CD4-positive, alpha-beta T cell (primary cell): ENCODE measurements around the gene CLDN24. TPM values are rescaled to one million over a fixed set of nuclear protein-coding genes. Genes with fewer than 3 reads are reported as not detected.

Source experiments
- ATAC-seq: fragments of 200-7000 bp; cut with Tn5 transposase; one replicate; pipeline ENCODE4 v1.10.0; 2022; ENCODE audit warnings: mild to moderate bottlenecking; ENCODE audit not compliant: poor library complexity
- CTCF ChIA-PET: fragments of 350-600 bp; sonication (Branson Sonifier 250); formaldehyde crosslinking; loops from one replicate; lab custom pipeline; 2021; ENCODE audit warnings: antibody characterized with exemption, inconsistent platforms; lab: Charles Lee
- POLR2A ChIA-PET: fragments of 350-600 bp; sonication (Branson Sonifier 250); formaldehyde crosslinking; loops from one replicate; lab custom pipeline; 2021; ENCODE audit warnings: antibody characterized with exemption, inconsistent platforms; lab: Charles Lee
- DNase-seq, 14 experiments: peaks; one replicate each; pipeline ENCODE4 v3.0.0-alpha.2; 2013 to 2020; ENCODE audit warnings: mixed read lengths in 2 of 14
- H3K27ac ChIP-seq, 2 donors: one replicate each; pipeline versions ENCODE4 v1.5.1 to v1.7.0; 2013; ENCODE audit warnings: low read length in 2 of 2, low read depth in 1 of 2, mild to moderate bottlenecking in 1 of 2
- H3K27me3 ChIP-seq, 2 experiments: 1 replicate in 1 of 2; 2 replicates in 1 of 2; pipeline versions ENCODE4 v1.6.1 to v1.7.0; 2013; ENCODE audit warnings: low read length in 2 of 2, control low read depth in 1 of 2, mild to moderate bottlenecking in 1 of 2, moderate library complexity in 1 of 2; ENCODE audit not compliant: insufficient read depth in 2 of 2, control insufficient read depth in 1 of 2
- H3K36me3 ChIP-seq: one replicate; pipeline ENCODE4 v1.6.1; 2013; ENCODE audit warnings: low read length, control low read depth; ENCODE audit not compliant: insufficient read depth
- H3K4me1 ChIP-seq: one replicate; pipeline ENCODE4 v1.6.1; 2013; ENCODE audit warnings: low read length, control low read depth; ENCODE audit not compliant: insufficient read depth
- H3K4me3 ChIP-seq: one replicate; pipeline ENCODE4 v1.5.1; 2013; ENCODE audit warnings: mild to moderate bottlenecking, low read length, moderate library complexity
- H3K9me3 ChIP-seq, 2 experiments: 1 replicate in 1 of 2; 2 replicates in 1 of 2; pipeline versions ENCODE4 v1.6.1 to v1.7.0; 2013; ENCODE audit warnings: low read length in 2 of 2, mild to moderate bottlenecking in 2 of 2, control low read depth in 1 of 2, moderate library complexity in 1 of 2; ENCODE audit not compliant: control insufficient read depth in 1 of 2, insufficient read depth in 1 of 2
- H3K27ac Mint-ChIP-seq: one replicate; pipeline ENCODE4 v1.8.0; 2020; ENCODE audit warnings: mixed read lengths
- H3K27me3 Mint-ChIP-seq: one replicate; pipeline ENCODE4 v1.8.0; 2021; ENCODE audit warnings: mixed read lengths
- H3K36me3 Mint-ChIP-seq: one replicate; pipeline ENCODE4 v1.8.0; 2021; ENCODE audit warnings: low read depth, mixed read lengths
- H3K4me1 Mint-ChIP-seq: one replicate; pipeline ENCODE4 v1.8.0; 2021; ENCODE audit warnings: low read depth, mixed read lengths
- H3K4me3 Mint-ChIP-seq: one replicate; pipeline ENCODE4 v1.8.0; 2020; ENCODE audit warnings: mild to moderate bottlenecking, mixed read lengths
- H3K9me3 Mint-ChIP-seq: one replicate; pipeline ENCODE4 v1.8.0; 2020; ENCODE audit warnings: mixed read lengths
- CTCF ChIP-seq: fragments of 200-600 bp; IDR thresholded peaks from one replicate; pipeline ENCODE4 v1.8.0; 2022; ENCODE audit warnings: antibody characterized with exemption, mild to moderate bottlenecking
- intact Hi-C, 2 experiments: fragments of 100-400 bp; cut with DNase I in 1 of 2; cut with micrococcal nuclease in 1 of 2; formaldehyde crosslinking; loops; one replicate each; pipeline versions ENCODE4 v1.15.1 to v1.9.0; 2023 to 2025; cut with DNase I, micrococcal nuclease
- total RNA-seq, 174 experiments: library from RNA in 2 of 174; stranded (reverse) in 2 of 174; gene quantifications; one replicate each; pipeline ENCODE4 v1.2.3 and lab custom pipeline; 2021 to 2026

The CLDN24 gene
- total RNA-seq, 2 experiments from 2014 or later: not detected

DNA sequence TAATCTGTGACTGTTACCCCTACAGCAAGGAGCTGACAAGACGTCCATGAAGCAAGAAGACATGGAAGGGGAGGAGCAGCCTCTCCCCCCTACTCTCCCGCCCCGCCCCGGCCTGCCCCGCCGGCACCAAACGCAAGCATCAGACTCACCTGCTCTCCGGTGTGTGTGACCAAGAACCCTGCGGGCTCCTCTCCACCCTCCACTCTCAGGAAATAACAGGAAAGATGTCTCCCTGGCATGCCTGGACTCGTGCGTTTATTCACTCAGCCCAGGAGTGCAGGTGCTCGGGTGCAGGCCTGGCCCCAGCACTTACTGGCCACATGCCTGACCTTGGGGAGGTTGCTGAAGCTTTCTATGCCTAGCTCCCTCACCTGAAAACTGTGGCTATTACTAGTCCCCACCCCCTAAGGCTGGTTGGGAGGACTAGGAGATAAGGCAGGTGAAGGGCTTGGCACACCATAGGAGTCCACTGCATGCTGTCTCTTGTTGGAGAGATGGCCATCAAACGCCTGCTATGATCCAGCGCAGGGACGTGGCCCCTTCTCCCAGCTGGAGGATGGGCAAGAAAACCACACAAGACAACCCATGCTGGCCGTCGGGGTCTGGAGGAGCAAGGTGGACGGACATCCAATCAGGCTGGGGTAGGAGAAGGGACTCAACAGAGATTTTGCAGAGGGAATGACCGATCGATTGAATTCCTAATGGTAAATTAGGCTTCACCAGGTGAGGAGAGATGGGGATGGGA lies 34.9 kb upstream of the CLDN24 start:
- H3K27me3 Mint-ChIP-seq: peaks cover 19% of the 10 kb centered on the region
- no peaks in the 10 kb centered on the region for H3K36me3 ChIP-seq
- DNase-seq: no peak
- H3K4me1 Mint-ChIP-seq: no peaks in the 10 kb centered on the region
- H3K36me3 Mint-ChIP-seq: no peaks in the 10 kb centered on the region
- H3K9me3 ChIP-seq: no peaks in the 10 kb centered on the region
- no peak for TF ChIP-seq CTCF
- H3K4me3 ChIP-seq: no peak overlapping the region
- POLR2A ChIA-PET: no interaction called here
- H3K4me1 ChIP-seq: no peaks in the 10 kb centered on the region
- peaks cover 0 to 3% of the 10 kb centered on the region in 2 experiments for H3K27me3 ChIP-seq
- H3K27ac ChIP-seq: no peak overlapping the region
- no peak for ATAC-seq
- intact Hi-C loops: no loop called here
- H3K4me3 Mint-ChIP-seq: no peak overlapping the region
- CTCF ChIA-PET: no interaction called here
- no peaks in the 10 kb centered on the region for H3K9me3 Mint-ChIP-seq
- no peak overlapping the region for H3K27ac Mint-ChIP-seq

DNA sequence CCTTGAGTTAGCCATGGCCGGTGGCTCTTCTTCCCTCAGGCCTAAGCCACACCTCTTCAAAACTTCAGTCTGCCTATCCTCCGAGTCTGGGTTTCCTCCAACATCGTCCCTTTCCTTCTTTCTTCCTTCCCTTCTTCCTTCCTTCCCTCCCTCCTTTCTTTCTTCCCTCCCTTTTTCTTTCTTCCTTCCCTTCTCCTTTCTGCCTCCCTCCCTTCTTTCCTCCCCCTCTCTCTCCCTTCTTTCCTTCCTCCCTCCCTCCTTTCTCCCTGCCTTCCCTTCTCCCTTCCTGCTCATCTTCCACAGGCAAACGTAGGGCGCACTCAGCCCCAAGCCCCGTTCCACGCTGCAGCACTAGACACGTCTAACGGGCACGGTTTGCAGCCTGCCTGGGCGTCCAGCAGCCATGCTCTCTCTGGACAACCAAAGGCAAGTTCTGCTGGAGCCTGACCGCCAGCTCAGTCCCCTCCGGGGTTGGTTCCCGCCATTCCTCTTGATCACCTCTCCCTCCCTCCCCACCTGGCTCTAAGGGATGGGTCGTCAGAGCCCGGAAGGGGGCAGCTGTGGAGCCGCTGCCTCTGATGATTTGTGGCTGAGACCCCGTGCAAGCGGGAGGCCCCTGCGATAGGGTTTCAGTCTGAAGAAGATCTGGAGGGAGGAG lies 34.1 kb upstream of the CLDN24 start:
- Mint-ChIP-seq H3K36me3 (no peaks in the 10 kb centered on the region), H3K9me3 (no peaks in the 10 kb centered on the region), H3K4me1 (no peaks in the 10 kb centered on the region), H3K27ac (no peak overlapping the region), H3K4me3 (no peak overlapping the region), H3K27me3 (peaks cover 24% of the 10 kb centered on the region)
- peaks cover 0 to 3% of the 10 kb centered on the region in 2 experiments for H3K27me3 ChIP-seq
- no peak overlapping the region for H3K27ac ChIP-seq
- no peak for DNase-seq
- ATAC-seq: no peak
- intact Hi-C loops: no loop called here
- ChIA-PET CTCF (no interaction called here), POLR2A (no interaction called here)
- no peaks in the 10 kb centered on the region for H3K36me3 ChIP-seq
- no peak for TF ChIP-seq CTCF
- H3K9me3 ChIP-seq: no peaks in the 10 kb centered on the region
- H3K4me3 ChIP-seq: no peak overlapping the region
- no peaks in the 10 kb centered on the region for H3K4me1 ChIP-seq

DNA sequence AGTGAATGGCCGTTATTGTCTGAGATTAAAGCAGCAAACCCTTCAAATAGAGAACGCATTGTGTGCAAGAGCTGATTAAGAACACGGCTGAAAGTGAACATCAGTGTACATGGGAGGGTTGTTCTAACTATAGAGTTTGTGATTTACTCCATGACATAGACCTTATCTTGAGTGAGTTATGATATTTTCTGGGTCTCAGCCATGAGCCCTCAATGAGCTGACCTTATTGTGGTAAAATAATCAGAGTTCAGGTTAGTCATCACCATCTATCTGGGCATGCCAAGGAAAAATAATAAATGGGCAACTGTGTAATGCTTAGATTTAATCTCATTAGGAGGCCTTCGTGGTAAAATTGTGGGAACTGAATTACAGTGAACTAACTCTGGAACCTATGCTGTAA lies 33.2 kb upstream of the CLDN24 start:
- Mint-ChIP-seq H3K27ac (no peak overlapping the region), H3K9me3 (no peaks in the 10 kb centered on the region), H3K4me1 (no peaks in the 10 kb centered on the region), H3K4me3 (no peak overlapping the region), H3K36me3 (no peaks in the 10 kb centered on the region), H3K27me3 (peaks cover 31% of the 10 kb centered on the region)
- Histone ChIP-seq H3K9me3 (no peaks in the 10 kb centered on the region), H3K36me3 (no peaks in the 10 kb centered on the region), H3K27ac (no peak overlapping the region), H3K4me3 (no peak overlapping the region), H3K4me1 (no peaks in the 10 kb centered on the region), H3K27me3 (peaks cover 2 to 3% of the 10 kb centered on the region in 2 experiments)
- CTCF ChIA-PET: no interaction called here
- POLR2A ChIA-PET: no interaction called here
- ATAC-seq (no peak), DNase-seq (no peak)
- no peak for TF ChIP-seq CTCF
- intact Hi-C loops: no loop called here
